ENCODE results near the gene GUCY1A2.

GUCY1A2 gene

GRCh38 chr11:107040433-107041087 lies 22.3 kb upstream of the GUCY1A2 start:
- H3K4me1 ChIP-seq (ENCODE audit: control insufficient read depth in 2 of 2, insufficient read depth in 2 of 2, low read length in 2 of 2): no peaks in the 10 kb centered on the region
- H3K27ac ChIP-seq (ENCODE audit: low read depth in 2 of 2, low read length in 2 of 2): no peak overlapping the region
- H3K9me3 ChIP-seq (ENCODE audit: control insufficient read depth in 2 of 2, low read length in 2 of 2): no peaks in the 10 kb centered on the region
- no peak overlapping the region for H3K9ac ChIP-seq (ENCODE audit: low read depth in 1 of 2, low read length in 2 of 2)
- no peak overlapping the region for H3K4me3 ChIP-seq (ENCODE audit: low read length in 2 of 2)
- no peaks in the 10 kb centered on the region for H3K27me3 ChIP-seq (ENCODE audit: control insufficient read depth in 2 of 2, insufficient read depth in 2 of 2, low read length in 2 of 2)
- no peaks in the 10 kb centered on the region for H3K36me3 ChIP-seq (ENCODE audit: control insufficient read depth in 2 of 2, insufficient read depth in 2 of 2, low read length in 2 of 2)

DNA sequence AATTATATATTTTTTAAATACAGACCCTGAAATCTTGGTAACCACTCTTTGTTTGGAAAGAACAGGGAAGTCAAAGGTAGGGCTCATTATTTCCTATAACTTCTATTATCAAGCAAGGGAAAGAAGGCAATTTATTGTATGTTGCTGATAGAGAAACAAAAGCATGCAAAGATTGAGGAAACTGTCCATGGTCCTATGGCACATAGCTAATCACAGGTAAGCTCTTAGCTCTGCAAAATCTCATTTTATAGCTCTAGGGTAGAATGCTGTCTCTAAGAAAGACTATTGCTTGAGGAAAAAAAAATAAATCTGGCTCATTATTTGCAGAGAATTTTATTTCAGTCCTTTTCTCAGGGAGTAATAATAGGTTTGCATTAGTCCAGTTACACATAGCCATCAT lies 7.4 kb upstream of the GUCY1A2 start:
- Histone ChIP-seq H3K9me3 (ENCODE audit: control insufficient read depth in 2 of 2, low read length in 2 of 2) (no peaks in the 10 kb centered on the region), H3K9ac (ENCODE audit: low read depth in 1 of 2, low read length in 2 of 2) (no peak overlapping the region), H3K27me3 (ENCODE audit: control insufficient read depth in 2 of 2, insufficient read depth in 2 of 2, low read length in 2 of 2) (no peaks in the 10 kb centered on the region)

GRCh38 chr11:107020594-107020993 lies 2.3 kb upstream of the GUCY1A2 start:
- Histone ChIP-seq H3K36me3 (ENCODE audit: control insufficient read depth in 2 of 2, insufficient read depth in 2 of 2, low read length in 2 of 2) (no peaks in the 10 kb centered on the region), H3K9ac (ENCODE audit: low read depth in 1 of 2, low read length in 2 of 2) (no peak overlapping the region), H3K27ac (ENCODE audit: low read depth in 2 of 2, low read length in 2 of 2) (no peak overlapping the region), H3K4me3 (ENCODE audit: low read length in 2 of 2) (no peak overlapping the region), H3K9me3 (ENCODE audit: control insufficient read depth in 2 of 2, low read length in 2 of 2) (no peaks in the 10 kb centered on the region), H3K27me3 (ENCODE audit: control insufficient read depth in 2 of 2, insufficient read depth in 2 of 2, low read length in 2 of 2) (peaks cover 12 to 26% of the 10 kb centered on the region in 2 donors), H3K4me1 (ENCODE audit: control insufficient read depth in 2 of 2, insufficient read depth in 2 of 2, low read length in 2 of 2) (peaks cover 0 to 4% of the 10 kb centered on the region in 2 donors)

More for the DNA sequence above, 7.4 kb upstream of the GUCY1A2 start:
- Histone ChIP-seq H3K27ac (ENCODE audit: low read depth in 2 of 2, low read length in 2 of 2) (no peak overlapping the region), H3K4me1 (ENCODE audit: control insufficient read depth in 2 of 2, insufficient read depth in 2 of 2, low read length in 2 of 2) (no peaks in the 10 kb centered on the region), H3K36me3 (ENCODE audit: control insufficient read depth in 2 of 2, insufficient read depth in 2 of 2, low read length in 2 of 2) (no peaks in the 10 kb centered on the region), H3K4me3 (ENCODE audit: low read length in 2 of 2) (no peak overlapping the region)

DNA sequence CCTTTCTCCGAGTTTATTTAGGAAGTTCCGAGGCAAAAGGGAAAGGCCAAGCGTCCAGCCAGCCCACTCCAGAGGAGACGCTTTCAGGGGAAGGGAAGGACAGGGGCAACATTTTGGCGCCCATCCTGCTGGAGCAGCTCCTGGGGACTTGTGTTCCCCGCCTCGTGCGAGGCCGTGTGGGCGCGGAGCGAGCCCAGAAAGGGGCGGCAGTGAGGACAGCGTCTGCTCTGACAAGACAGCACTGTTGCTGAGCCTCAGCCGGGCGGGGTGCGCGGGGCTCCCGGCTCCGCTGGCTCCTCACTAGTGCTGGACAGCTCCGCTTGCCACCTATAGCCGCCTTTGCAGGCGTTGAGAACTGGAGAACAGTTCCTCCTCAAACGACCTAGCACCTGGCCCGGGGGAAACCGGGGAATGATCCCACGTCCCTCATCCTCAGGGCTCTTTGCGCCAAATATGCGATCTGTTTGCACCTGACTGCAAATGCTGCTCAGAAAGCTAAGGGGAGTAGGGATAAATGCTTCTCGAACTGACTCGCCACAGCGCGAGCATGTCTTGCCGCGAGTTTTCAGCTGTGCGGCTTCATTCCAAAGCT lies 722 bp upstream of the GUCY1A2 start:
- Histone ChIP-seq H3K9me3 (ENCODE audit: control insufficient read depth in 2 of 2, low read length in 2 of 2) (no peaks in the 10 kb centered on the region), H3K27me3 (ENCODE audit: control insufficient read depth in 2 of 2, insufficient read depth in 2 of 2, low read length in 2 of 2) (peaks cover 12 to 26% of the 10 kb centered on the region in 2 donors), H3K36me3 (ENCODE audit: control insufficient read depth in 2 of 2, insufficient read depth in 2 of 2, low read length in 2 of 2) (no peaks in the 10 kb centered on the region), H3K4me1 (ENCODE audit: control insufficient read depth in 2 of 2, insufficient read depth in 2 of 2, low read length in 2 of 2) (peaks cover 0 to 4% of the 10 kb centered on the region in 2 donors), H3K4me3 (ENCODE audit: low read length in 2 of 2) (peak overlapping the region in 1 of 2 donors; percentile 26), H3K9ac (ENCODE audit: low read depth in 1 of 2, low read length in 2 of 2) (no peak overlapping the region), H3K27ac (ENCODE audit: low read depth in 2 of 2, low read length in 2 of 2) (no peak overlapping the region)

DNA sequence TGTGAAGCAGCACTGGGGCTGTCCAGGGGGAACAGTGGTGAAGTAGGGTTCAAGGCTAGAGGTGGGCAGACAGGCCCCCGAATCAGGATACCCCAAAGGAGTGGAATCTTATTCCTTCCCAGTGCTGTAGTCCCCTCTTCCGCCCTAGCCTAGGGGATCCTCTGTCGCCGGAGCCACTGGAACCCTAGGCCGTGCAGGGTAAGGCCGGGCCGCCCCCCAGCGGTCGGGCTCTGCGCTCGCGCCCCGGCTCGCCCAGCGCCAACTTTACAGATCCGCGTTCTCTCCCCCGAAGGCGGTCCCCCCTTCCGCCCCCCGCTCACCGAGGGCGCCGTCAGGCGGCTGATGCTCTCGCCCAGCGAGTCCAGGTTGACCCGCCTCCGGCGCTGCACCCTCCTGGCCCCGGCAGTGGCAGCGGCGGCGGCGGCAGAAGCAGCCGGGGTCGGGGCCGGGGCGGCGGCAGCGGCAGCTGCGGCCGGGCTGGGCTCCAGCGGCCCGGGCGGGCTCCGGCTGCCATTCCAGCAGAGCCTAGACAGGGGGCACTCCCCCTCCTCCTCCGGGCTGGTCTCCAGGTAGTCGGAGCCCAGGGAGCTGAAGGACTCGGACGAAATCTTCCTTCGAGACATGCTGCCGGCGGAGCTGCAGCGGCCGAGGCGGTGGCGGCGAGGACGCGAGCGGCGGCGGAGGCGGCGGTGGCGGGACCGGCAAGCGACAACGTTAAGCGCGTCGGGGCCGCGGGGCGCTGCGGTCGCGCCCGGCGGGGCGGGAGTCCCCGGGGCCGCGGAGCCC lies 650 bp downstream of the GUCY1A2 start:
- H3K9ac ChIP-seq (ENCODE audit: low read depth in 1 of 2, low read length in 2 of 2): no peak overlapping the region
- H3K27me3 ChIP-seq (ENCODE audit: control insufficient read depth in 2 of 2, insufficient read depth in 2 of 2, low read length in 2 of 2): peaks cover 12 to 26% of the 10 kb centered on the region in 2 donors
- H3K9me3 ChIP-seq (ENCODE audit: control insufficient read depth in 2 of 2, low read length in 2 of 2): no peaks in the 10 kb centered on the region
- H3K4me1 ChIP-seq (ENCODE audit: control insufficient read depth in 2 of 2, insufficient read depth in 2 of 2, low read length in 2 of 2): peaks cover 0 to 4% of the 10 kb centered on the region in 2 donors
- no peak overlapping the region for H3K27ac ChIP-seq (ENCODE audit: low read depth in 2 of 2, low read length in 2 of 2)
- peak overlapping the region in 1 of 2 donors; percentile 33 for H3K4me3 ChIP-seq (ENCODE audit: low read length in 2 of 2)
- H3K36me3 ChIP-seq (ENCODE audit: control insufficient read depth in 2 of 2, insufficient read depth in 2 of 2, low read length in 2 of 2): no peaks in the 10 kb centered on the region

DNA sequence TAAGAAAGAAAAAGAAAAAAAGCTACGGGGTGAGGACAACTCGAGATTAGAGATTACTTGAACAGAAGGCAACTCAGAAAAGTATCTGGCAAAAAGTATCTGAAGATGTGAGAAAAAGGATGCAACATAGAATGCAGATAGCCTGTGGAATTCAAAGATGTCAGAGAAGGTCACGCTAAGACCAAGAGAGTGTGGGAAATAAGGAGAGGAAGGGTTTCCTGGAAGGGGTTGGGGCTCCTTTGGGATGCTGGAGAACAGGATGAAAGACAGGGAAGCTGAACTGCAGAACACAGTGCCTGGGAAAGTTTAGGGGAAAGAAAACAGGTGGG lies 1.2 kb downstream of the GUCY1A2 start:
- H3K27ac ChIP-seq (ENCODE audit: low read depth in 2 of 2, low read length in 2 of 2): no peak overlapping the region
- H3K4me3 ChIP-seq (ENCODE audit: low read length in 2 of 2): peak overlapping the region in 1 of 2 donors; percentile 33
- peaks cover 12 to 26% of the 10 kb centered on the region in 2 donors for H3K27me3 ChIP-seq (ENCODE audit: control insufficient read depth in 2 of 2, insufficient read depth in 2 of 2, low read length in 2 of 2)
- H3K4me1 ChIP-seq (ENCODE audit: control insufficient read depth in 2 of 2, insufficient read depth in 2 of 2, low read length in 2 of 2): peaks cover 0 to 4% of the 10 kb centered on the region in 2 donors
- H3K9me3 ChIP-seq (ENCODE audit: control insufficient read depth in 2 of 2, low read length in 2 of 2): no peaks in the 10 kb centered on the region
- no peak overlapping the region for H3K9ac ChIP-seq (ENCODE audit: low read depth in 1 of 2, low read length in 2 of 2)
- no peaks in the 10 kb centered on the region for H3K36me3 ChIP-seq (ENCODE audit: control insufficient read depth in 2 of 2, insufficient read depth in 2 of 2, low read length in 2 of 2)

GRCh38 chr11:107014871-107015270 lies 3.4 kb downstream of the GUCY1A2 start:
- H3K9me3 ChIP-seq (ENCODE audit: control insufficient read depth in 2 of 2, low read length in 2 of 2): no peaks in the 10 kb centered on the region
- H3K36me3 ChIP-seq (ENCODE audit: control insufficient read depth in 2 of 2, insufficient read depth in 2 of 2, low read length in 2 of 2): no peaks in the 10 kb centered on the region
- H3K27ac ChIP-seq (ENCODE audit: low read depth in 2 of 2, low read length in 2 of 2): no peak overlapping the region
- H3K4me1 ChIP-seq (ENCODE audit: control insufficient read depth in 2 of 2, insufficient read depth in 2 of 2, low read length in 2 of 2): peaks cover 0 to 4% of the 10 kb centered on the region in 2 donors
- H3K27me3 ChIP-seq (ENCODE audit: control insufficient read depth in 2 of 2, insufficient read depth in 2 of 2, low read length in 2 of 2): peaks cover 12 to 26% of the 10 kb centered on the region in 2 donors
- no peak overlapping the region for H3K4me3 ChIP-seq (ENCODE audit: low read length in 2 of 2)
- no peak overlapping the region for H3K9ac ChIP-seq (ENCODE audit: low read depth in 1 of 2, low read length in 2 of 2)

DNA sequence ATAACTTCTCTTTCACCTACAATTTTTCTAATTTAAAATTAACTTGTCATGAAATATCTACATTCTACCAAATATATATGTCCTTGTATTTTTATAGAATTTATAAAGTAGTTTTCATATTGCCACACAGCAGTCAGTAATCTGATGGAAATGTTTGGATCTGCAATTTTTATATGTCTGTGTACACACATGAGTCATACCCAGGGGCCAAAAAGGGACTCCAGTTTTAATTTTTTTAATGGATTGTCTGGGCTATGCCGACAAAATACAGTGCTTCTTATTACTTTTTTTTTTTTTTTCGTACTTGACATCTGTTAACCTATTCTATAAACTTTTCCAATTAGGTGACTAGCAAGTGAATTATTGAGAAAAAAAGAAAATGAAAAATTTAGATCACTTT lies 6.3 kb downstream of the GUCY1A2 start:
- H3K36me3 ChIP-seq (ENCODE audit: control insufficient read depth in 2 of 2, insufficient read depth in 2 of 2, low read length in 2 of 2): no peaks in the 10 kb centered on the region
- no peak overlapping the region for H3K27ac ChIP-seq (ENCODE audit: low read depth in 2 of 2, low read length in 2 of 2)
- H3K27me3 ChIP-seq (ENCODE audit: control insufficient read depth in 2 of 2, insufficient read depth in 2 of 2, low read length in 2 of 2): peaks cover 0 to 9% of the 10 kb centered on the region in 2 donors

GRCh38 chr11:107009190-107009589 lies 9.1 kb downstream of the GUCY1A2 start:
- H3K27ac ChIP-seq (ENCODE audit: low read depth in 2 of 2, low read length in 2 of 2): no peak overlapping the region
- no peaks in the 10 kb centered on the region for H3K36me3 ChIP-seq (ENCODE audit: control insufficient read depth in 2 of 2, insufficient read depth in 2 of 2, low read length in 2 of 2)
- no peak overlapping the region for H3K4me3 ChIP-seq (ENCODE audit: low read length in 2 of 2)
- H3K9ac ChIP-seq (ENCODE audit: low read depth in 1 of 2, low read length in 2 of 2): no peak overlapping the region
- H3K9me3 ChIP-seq (ENCODE audit: control insufficient read depth in 2 of 2, low read length in 2 of 2): no peaks in the 10 kb centered on the region
- no peaks in the 10 kb centered on the region for H3K27me3 ChIP-seq (ENCODE audit: control insufficient read depth in 2 of 2, insufficient read depth in 2 of 2, low read length in 2 of 2)
- no peaks in the 10 kb centered on the region for H3K4me1 ChIP-seq (ENCODE audit: control insufficient read depth in 2 of 2, insufficient read depth in 2 of 2, low read length in 2 of 2)

More for the DNA sequence above, 6.3 kb downstream of the GUCY1A2 start:
- Histone ChIP-seq H3K4me1 (ENCODE audit: control insufficient read depth in 2 of 2, insufficient read depth in 2 of 2, low read length in 2 of 2) (no peaks in the 10 kb centered on the region), H3K4me3 (ENCODE audit: low read length in 2 of 2) (no peak overlapping the region), H3K9me3 (ENCODE audit: control insufficient read depth in 2 of 2, low read length in 2 of 2) (no peaks in the 10 kb centered on the region), H3K9ac (ENCODE audit: low read depth in 1 of 2, low read length in 2 of 2) (no peak overlapping the region)

All from mucosa of rectum (tissue), 2 donors.